HepG2 (cell line): Measurements from ENCODE around the gene PRR36. TPM values are rescaled to one million over a fixed set of nuclear protein-coding genes. Genes with fewer than 3 reads are reported as not detected.

ENCODE experiments used
- ATF7-NPFF ChIP-seq: sonication (generic); formaldehyde crosslinking; IDR thresholded peaks from 2 replicates; pipeline ENCODE4 v1.8.1; 2023; ENCODE audit warnings: mild to moderate bottlenecking, low read depth, missing genetic modification reagents, moderate library complexity
- KDM6A ChIP-seq: IDR thresholded peaks from 2 replicates; pipeline ENCODE4 v1.6.1; 2016; ENCODE audit warnings: low read depth
- KMT2A ChIP-seq: sonication (generic); formaldehyde crosslinking; IDR thresholded peaks from 2 replicates; pipeline ENCODE4 v1.4.0; 2020; ENCODE audit warnings: missing genetic modification reagents
- PRDM10 ChIP-seq: sonication (generic); formaldehyde crosslinking; IDR thresholded peaks from 2 replicates; pipeline ENCODE4 v1.4.0; 2020; ENCODE audit warnings: low read depth, missing genetic modification reagents
- SALL1 ChIP-seq: sonication (generic); formaldehyde crosslinking; IDR thresholded peaks from 2 replicates; pipeline ENCODE4 v1.8.0; 2022; ENCODE audit warnings: mild to moderate bottlenecking, missing genetic modification reagents
- SP2 ChIP-seq: sonication (generic); formaldehyde crosslinking; IDR thresholded peaks from 2 replicates; pipeline ENCODE4 v1.5.1; 2020; ENCODE audit warnings: mild to moderate bottlenecking, missing genetic modification reagents
- ZFP36L2 ChIP-seq: sonication (generic); formaldehyde crosslinking; IDR thresholded peaks from 2 replicates; pipeline ENCODE4 v1.4.0; 2020; ENCODE audit warnings: missing genetic modification reagents
- ZSCAN21 ChIP-seq: sonication (generic); formaldehyde crosslinking; IDR thresholded peaks from 2 replicates; pipeline ENCODE4 v1.8.0; 2022; ENCODE audit warnings: mild to moderate bottlenecking, missing genetic modification reagents, moderate library complexity, borderline replicate concordance
- polyA plus RNA-seq, 8 experiments: library from polyadenylated mRNA; depleted of rRNA in 3 of 8; stranded (reverse) in 7 of 8; unstranded in 1 of 8; fragments of >200 nt; fragmentation: Illumina TruSeq in 4 of 8; extraction: Trizol in 4 of 8; gene quantifications; 2 replicates each; pipeline versions ENCODE4 v1.2.1 to v1.2.3, GENCODE V29; 2011 to 2016; ENCODE audit warnings: low read depth in 4 of 8, missing spikeins in 1 of 8, mixed read lengths in 1 of 8; ENCODE audit not compliant: insufficient read depth in 1 of 8
- total RNA-seq, 5 experiments: library from RNA; depleted of rRNA; stranded (reverse); fragments of >200 nt; fragmentation: Illumina TruSeq; extraction: Trizol; gene quantifications; 2 replicates each; pipeline ENCODE4 v1.2.3, GENCODE V29; 2016; ENCODE audit warnings: low read depth in 1 of 5
- TF ChIP-seq, protein P1 (sequence below): sonication (generic); formaldehyde crosslinking; IDR thresholded peaks from 2 replicates; pipeline ENCODE4 v1.4.0; 2020; ENCODE audit warnings: missing genetic modification reagents
- TF ChIP-seq, protein P2 (sequence below): sonication (generic); formaldehyde crosslinking; conservative IDR thresholded peaks from 2 replicates; pipeline ENCODE4 v1.8.0; 2022; ENCODE audit warnings: mild to moderate bottlenecking, moderate library complexity, missing genetic modification reagents

Gene PRR36
- total and polyA plus RNA-seq, 2 of the 13 experiments (the other 11 are each of a cell fraction or from before 2014, with no cell fraction given), result 0.07 to 0.17 TPM

GRCh38 chr19:7887408-7888144 lies 13.4 kb upstream of the PRR36 start (continued):
- TF ChIP-seq, protein P1, sequence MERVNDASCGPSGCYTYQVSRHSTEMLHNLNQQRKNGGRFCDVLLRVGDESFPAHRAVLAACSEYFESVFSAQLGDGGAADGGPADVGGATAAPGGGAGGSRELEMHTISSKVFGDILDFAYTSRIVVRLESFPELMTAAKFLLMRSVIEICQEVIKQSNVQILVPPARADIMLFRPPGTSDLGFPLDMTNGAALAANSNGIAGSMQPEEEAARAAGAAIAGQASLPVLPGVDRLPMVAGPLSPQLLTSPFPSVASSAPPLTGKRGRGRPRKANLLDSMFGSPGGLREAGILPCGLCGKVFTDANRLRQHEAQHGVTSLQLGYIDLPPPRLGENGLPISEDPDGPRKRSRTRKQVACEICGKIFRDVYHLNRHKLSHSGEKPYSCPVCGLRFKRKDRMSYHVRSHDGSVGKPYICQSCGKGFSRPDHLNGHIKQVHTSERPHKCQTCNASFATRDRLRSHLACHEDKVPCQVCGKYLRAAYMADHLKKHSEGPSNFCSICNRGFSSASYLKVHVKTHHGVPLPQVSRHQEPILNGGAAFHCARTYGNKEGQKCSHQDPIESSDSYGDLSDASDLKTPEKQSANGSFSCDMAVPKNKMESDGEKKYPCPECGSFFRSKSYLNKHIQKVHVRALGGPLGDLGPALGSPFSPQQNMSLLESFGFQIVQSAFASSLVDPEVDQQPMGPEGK, result peak; percentile 83
- TF ChIP-seq ATF7-NPFF (CRISPR knock-in tag) (no peak), KMT2A (CRISPR knock-in tag) (no peak), ZFP36L2 (CRISPR knock-in tag) (no peak), KDM6A (CRISPR knock-in tag) (0 out of 2 replicates have a peak, but pooled peaks have one; percentile 14), SP2 (no peak), ZSCAN21 (CRISPR knock-in tag) (0 out of 2 replicates have a peak, but pooled peaks have one; percentile 11), SALL1 (CRISPR knock-in tag) (peak; percentile 38), PRDM10 (CRISPR knock-in tag) (peak; percentile 94)
- TF ChIP-seq, protein P2, sequence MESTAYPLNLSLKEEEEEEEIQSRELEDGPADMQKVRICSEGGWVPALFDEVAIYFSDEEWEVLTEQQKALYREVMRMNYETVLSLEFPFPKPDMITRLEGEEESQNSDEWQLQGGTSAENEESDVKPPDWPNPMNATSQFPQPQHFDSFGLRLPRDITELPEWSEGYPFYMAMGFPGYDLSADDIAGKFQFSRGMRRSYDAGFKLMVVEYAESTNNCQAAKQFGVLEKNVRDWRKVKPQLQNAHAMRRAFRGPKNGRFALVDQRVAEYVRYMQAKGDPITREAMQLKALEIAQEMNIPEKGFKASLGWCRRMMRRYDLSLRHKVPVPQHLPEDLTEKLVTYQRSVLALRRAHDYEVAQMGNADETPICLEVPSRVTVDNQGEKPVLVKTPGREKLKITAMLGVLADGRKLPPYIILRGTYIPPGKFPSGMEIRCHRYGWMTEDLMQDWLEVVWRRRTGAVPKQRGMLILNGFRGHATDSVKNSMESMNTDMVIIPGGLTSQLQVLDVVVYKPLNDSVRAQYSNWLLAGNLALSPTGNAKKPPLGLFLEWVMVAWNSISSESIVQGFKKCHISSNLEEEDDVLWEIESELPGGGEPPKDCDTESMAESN (CRISPR knock-in tag), result peak; percentile 49; the same call in 1 of the 2 replicates
